ENCODE data around the gene SLIT1. TPM values are rescaled to one million over a fixed set of nuclear protein-coding genes. Genes with fewer than 3 reads are reported as not detected.

The SLIT1 gene
- total RNA-seq, 5 donors from 2014 or later (not counting 1 experiment from before 2014, with no cell fraction given): 0.29 to 0.56 (median 0.49) TPM

DNA sequence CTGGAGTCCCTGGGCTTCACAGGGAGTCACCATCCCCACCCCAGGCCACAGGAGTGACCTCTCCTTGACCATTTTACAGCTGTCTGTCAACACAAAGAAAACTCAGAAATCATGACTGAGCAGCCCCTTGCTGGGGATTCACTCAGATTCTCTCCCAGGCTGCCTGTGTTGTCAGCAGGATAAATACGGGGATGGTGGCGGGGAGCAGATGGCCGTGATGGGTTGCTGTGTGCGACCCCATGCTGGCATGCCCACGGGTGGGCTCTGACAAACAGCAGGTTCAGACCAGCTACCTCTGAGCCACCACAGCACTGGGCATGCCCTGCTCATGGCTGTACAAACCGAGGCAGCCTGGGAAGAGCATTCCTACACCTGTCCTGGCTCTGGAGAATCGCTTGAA lies 136.1 kb downstream of the SLIT1 start:
- H3K4me1 ChIP-seq (ENCODE audit: control insufficient read depth in 1 of 2, extremely low read depth in 1 of 2, insufficient read depth in 2 of 2, low read length in 2 of 2): no peaks in the 10 kb centered on the region
- no peak overlapping the region for H3K4me3 Mint-ChIP-seq
- H3K4me3 ChIP-seq (ENCODE audit: control insufficient read depth in 1 of 2, extremely low read depth in 1 of 2, low read length in 1 of 2): no peak overlapping the region
- no peaks in the 10 kb centered on the region for H3K36me3 Mint-ChIP-seq
- peaks cover 5 to 11% of the 10 kb centered on the region in 2 donors for H3K27me3 Mint-ChIP-seq
- peaks cover 0 to under 1% (median 0%) of the 10 kb centered on the region in 3 donors for H3K9me3 Mint-ChIP-seq
- WGBS (ENCODE audit: insufficient coverage): 86% methylated on average over 7 of the region's 7 CpGs
- no peak overlapping the region for H3K27ac ChIP-seq (ENCODE audit: low read length)
- no peaks in the 10 kb centered on the region for H3K9me3 ChIP-seq
- no peaks in the 10 kb centered on the region for H3K4me1 Mint-ChIP-seq
- ATAC-seq (replicated peaks in 1 of 4): no peak
- H3K36me3 ChIP-seq (ENCODE audit: control insufficient read depth in 2 of 2, extremely low read depth in 1 of 2, insufficient read depth in 1 of 2, low read length in 1 of 2): no peaks in the 10 kb centered on the region
- ChIA-PET POLR2A (no interaction called here), CTCF (no interaction called here)
- DNase-seq: no peak
- peaks cover 0 to 19% of the 10 kb centered on the region in 2 experiments for H3K27me3 ChIP-seq (replicated peaks in 1 of 2; ENCODE audit: control insufficient read depth in 2 of 2, extremely low read depth in 1 of 2, insufficient read depth in 2 of 2, low read length in 1 of 2)
- no peak overlapping the region for H3K27ac Mint-ChIP-seq

DNA sequence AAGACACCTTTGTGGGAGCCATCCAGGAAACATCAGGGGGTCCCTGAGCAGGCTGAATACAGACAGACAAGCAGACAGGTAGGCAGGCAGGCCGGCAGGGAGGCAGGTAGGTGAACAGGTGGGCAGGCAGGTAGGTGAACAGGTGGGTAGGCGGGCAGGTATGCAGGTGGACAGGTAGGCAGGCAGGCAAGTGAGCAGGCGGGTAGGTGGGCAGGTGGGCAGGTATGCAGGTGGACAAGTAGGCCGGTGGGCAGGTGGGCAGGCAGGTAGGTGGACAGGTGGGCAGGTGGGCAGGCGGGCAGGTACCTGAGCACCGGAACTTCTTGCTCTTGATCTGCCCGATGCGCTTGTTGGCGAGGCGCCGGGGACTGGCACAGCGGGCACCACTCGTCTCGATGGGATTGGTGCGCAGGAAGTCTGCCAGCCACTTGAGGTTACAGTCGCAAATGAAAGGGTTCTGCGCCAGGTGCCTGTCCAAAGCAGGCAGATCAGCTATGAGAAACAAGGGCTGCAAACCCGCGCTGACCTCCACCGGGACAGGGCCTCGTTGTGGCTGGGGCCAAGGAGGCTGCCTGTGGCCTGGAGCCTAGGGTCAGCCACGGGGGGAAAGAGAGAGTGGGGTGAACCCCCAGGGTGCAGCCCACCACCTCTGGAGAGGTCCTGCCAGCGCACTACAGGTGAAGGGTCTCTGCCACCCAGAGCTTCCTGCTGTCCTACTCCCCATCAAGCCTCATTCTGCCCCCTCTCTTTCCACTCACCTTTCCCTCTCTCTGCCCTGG lies 136.9 kb downstream of the SLIT1 start:
- H3K27ac ChIP-seq (ENCODE audit: low read length): no peak overlapping the region
- Mint-ChIP-seq H3K36me3 (no peaks in the 10 kb centered on the region), H3K4me3 (no peak overlapping the region), H3K4me1 (no peaks in the 10 kb centered on the region), H3K9me3 (peaks cover 0 to 2% (median 0%) of the 10 kb centered on the region in 3 donors), H3K27me3 (peaks cover 5 to 11% of the 10 kb centered on the region in 2 donors), H3K27ac (no peak overlapping the region)
- H3K36me3 ChIP-seq (ENCODE audit: control insufficient read depth in 2 of 2, extremely low read depth in 1 of 2, insufficient read depth in 1 of 2, low read length in 1 of 2): no peaks in the 10 kb centered on the region
- ChIA-PET POLR2A (no interaction called here), CTCF (no interaction called here)
- H3K4me1 ChIP-seq (ENCODE audit: control insufficient read depth in 1 of 2, extremely low read depth in 1 of 2, insufficient read depth in 2 of 2, low read length in 2 of 2): no peaks in the 10 kb centered on the region
- DNase-seq: no peak
- 93% methylated on average over 21 of the region's 23 CpGs for WGBS (ENCODE audit: insufficient coverage)
- no peaks in the 10 kb centered on the region for H3K9me3 ChIP-seq
- peaks cover 0 to 16% of the 10 kb centered on the region in 2 experiments for H3K27me3 ChIP-seq (replicated peaks in 1 of 2; ENCODE audit: control insufficient read depth in 2 of 2, extremely low read depth in 1 of 2, insufficient read depth in 2 of 2, low read length in 1 of 2)
- ATAC-seq (replicated peaks in 1 of 4): no peak
- H3K4me3 ChIP-seq (ENCODE audit: control insufficient read depth in 1 of 2, extremely low read depth in 1 of 2, low read length in 1 of 2): no peak overlapping the region

DNA sequence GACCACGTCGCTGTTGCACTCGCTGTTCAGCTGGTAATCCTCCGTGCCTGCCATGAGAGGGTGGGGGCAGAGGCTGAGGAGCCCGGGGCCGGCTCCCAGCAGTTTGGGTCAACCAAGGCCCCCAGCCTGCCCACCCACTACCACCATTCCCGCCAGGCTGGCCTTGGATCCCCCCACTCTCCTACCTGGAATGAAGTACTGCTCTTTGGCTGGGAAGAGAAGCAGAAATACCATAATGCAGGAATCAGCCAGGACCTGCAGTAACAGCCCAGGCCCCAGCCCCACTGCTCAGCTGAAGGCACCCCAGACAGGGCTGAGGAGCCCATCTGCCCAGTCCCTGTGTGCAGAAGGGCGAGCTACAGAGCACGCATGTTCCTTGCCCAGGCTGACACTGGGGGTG lies 138.0 kb downstream of the SLIT1 start:
- H3K4me1 ChIP-seq (ENCODE audit: control insufficient read depth in 1 of 2, extremely low read depth in 1 of 2, insufficient read depth in 2 of 2, low read length in 2 of 2): no peaks in the 10 kb centered on the region
- no peak for DNase-seq
- ChIA-PET CTCF (interaction anchor here in 1 of 2 donors (1.1 kb wide), 1 partner anchor 10 kb away, joined by 3 read pairs; no protein-coding TSS in a partner anchor), POLR2A (no interaction called here)
- H3K27me3 ChIP-seq (replicated peaks in 1 of 2; ENCODE audit: control insufficient read depth in 2 of 2, extremely low read depth in 1 of 2, insufficient read depth in 2 of 2, low read length in 1 of 2): peaks cover 0 to 19% of the 10 kb centered on the region in 2 experiments
- no peaks in the 10 kb centered on the region for H3K9me3 ChIP-seq
- Mint-ChIP-seq H3K4me3 (no peak overlapping the region), H3K4me1 (no peaks in the 10 kb centered on the region), H3K9me3 (peaks cover 0 to 2% (median 0%) of the 10 kb centered on the region in 3 donors), H3K36me3 (no peaks in the 10 kb centered on the region), H3K27me3 (peaks cover 5 to 14% of the 10 kb centered on the region in 2 donors), H3K27ac (no peak overlapping the region)
- 82% methylated on average over 3 of the region's 9 CpGs for WGBS (ENCODE audit: insufficient coverage)
- H3K36me3 ChIP-seq (ENCODE audit: control insufficient read depth in 2 of 2, extremely low read depth in 1 of 2, insufficient read depth in 1 of 2, low read length in 1 of 2): no peaks in the 10 kb centered on the region
- H3K4me3 ChIP-seq (ENCODE audit: control insufficient read depth in 1 of 2, extremely low read depth in 1 of 2, low read length in 1 of 2): no peak overlapping the region
- H3K27ac ChIP-seq (ENCODE audit: low read length): no peak overlapping the region
- ATAC-seq (replicated peaks in 1 of 4): no peak

DNA sequence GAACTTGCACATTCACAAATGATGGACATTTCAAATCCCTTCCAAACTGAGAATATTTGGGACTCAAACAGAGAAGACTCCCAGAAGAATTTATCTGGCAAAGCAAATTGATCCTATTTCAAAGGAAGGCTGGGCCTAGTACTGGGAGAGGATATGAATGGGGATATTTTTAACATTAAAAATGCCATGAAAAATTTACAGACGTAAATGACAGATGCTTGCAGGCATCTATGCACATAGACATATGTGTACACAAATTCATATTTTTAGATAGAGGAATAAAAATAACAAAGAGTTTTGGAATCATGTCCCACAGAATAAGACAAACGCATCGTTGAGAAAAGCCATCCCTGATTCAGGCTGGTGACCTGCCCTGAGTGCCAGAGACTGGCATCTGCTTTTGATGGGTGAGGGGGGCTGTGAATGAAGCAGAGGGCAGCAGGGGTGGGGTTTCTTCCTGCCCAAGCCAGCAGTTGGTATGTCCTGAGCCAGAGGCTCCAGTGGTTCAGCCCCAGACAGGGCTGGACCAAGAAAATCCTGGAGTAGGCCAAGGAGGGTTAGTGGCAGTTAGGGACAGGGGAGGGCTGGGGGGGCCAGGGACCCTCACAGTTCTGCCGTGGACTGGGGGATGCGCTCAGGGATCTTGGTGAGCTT lies 138.5 kb downstream of the SLIT1 start:
- no peak overlapping the region for H3K4me3 Mint-ChIP-seq
- POLR2A ChIA-PET: no interaction called here
- no peaks in the 10 kb centered on the region for H3K4me1 Mint-ChIP-seq
- no peak for DNase-seq
- no peak for ATAC-seq (replicated peaks in 1 of 4)
- peaks cover 5 to 14% of the 10 kb centered on the region in 2 donors for H3K27me3 Mint-ChIP-seq
- no peak overlapping the region for H3K27ac Mint-ChIP-seq
- Histone ChIP-seq H3K4me3 (ENCODE audit: control insufficient read depth in 1 of 2, extremely low read depth in 1 of 2, low read length in 1 of 2) (no peak overlapping the region), H3K9me3 (no peaks in the 10 kb centered on the region), H3K4me1 (ENCODE audit: control insufficient read depth in 1 of 2, extremely low read depth in 1 of 2, insufficient read depth in 2 of 2, low read length in 2 of 2) (no peaks in the 10 kb centered on the region), H3K36me3 (ENCODE audit: control insufficient read depth in 2 of 2, extremely low read depth in 1 of 2, insufficient read depth in 1 of 2, low read length in 1 of 2) (no peaks in the 10 kb centered on the region), H3K27ac (ENCODE audit: low read length) (no peak overlapping the region), H3K27me3 (replicated peaks in 1 of 2; ENCODE audit: control insufficient read depth in 2 of 2, extremely low read depth in 1 of 2, insufficient read depth in 2 of 2, low read length in 1 of 2) (peaks cover 0 to 19% of the 10 kb centered on the region in 2 experiments)
- H3K9me3 Mint-ChIP-seq: peaks cover 0 to 2% (median 0%) of the 10 kb centered on the region in 3 donors
- 87% methylated on average over 4 of the region's 5 CpGs for WGBS (ENCODE audit: insufficient coverage)
- H3K36me3 Mint-ChIP-seq: no peaks in the 10 kb centered on the region
- CTCF ChIA-PET: interaction anchor here in 1 of 2 donors (1.1 kb wide), 1 partner anchor 9 kb away, joined by 3 read pairs; no protein-coding TSS in a partner anchor

DNA sequence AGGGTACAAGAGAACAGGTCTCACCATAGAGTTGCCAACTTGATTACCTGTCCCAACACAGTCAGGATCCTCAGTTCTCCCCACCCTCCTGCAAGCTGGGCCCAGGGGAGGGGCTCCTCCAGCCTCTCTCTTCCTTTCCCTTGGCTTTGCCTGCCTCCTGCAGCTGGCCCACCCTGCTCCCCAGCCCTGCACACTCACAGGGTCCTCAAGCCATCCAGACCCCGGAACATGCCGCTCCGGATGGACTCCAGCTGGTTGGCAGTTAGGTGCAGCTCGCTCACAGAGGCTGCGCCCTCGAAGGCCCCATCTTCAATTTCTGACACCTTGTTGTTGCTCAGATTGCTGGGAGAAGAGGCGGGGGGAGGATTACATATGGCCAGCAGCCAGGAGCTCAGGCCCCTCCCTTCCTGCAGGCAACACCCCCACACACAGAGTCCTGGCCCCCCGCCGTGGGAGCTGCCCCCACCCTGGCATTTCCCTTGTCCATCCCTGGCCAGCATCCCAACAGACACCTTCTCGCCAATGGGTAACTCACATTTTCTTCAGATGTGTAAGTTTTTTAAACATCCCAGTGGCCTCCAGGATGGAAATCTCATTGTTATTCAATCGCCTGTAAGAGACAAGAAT lies 139.2 kb downstream of the SLIT1 start:
- Mint-ChIP-seq H3K27me3 (peaks cover 5 to 14% of the 10 kb centered on the region in 2 donors), H3K4me3 (no peak overlapping the region), H3K9me3 (peaks cover 0 to 2% (median 0%) of the 10 kb centered on the region in 3 donors), H3K27ac (no peak overlapping the region), H3K4me1 (no peaks in the 10 kb centered on the region), H3K36me3 (no peaks in the 10 kb centered on the region)
- Histone ChIP-seq H3K36me3 (ENCODE audit: control insufficient read depth in 2 of 2, extremely low read depth in 1 of 2, insufficient read depth in 1 of 2, low read length in 1 of 2) (no peaks in the 10 kb centered on the region), H3K27me3 (replicated peaks in 1 of 2; ENCODE audit: control insufficient read depth in 2 of 2, extremely low read depth in 1 of 2, insufficient read depth in 2 of 2, low read length in 1 of 2) (peaks cover 0 to 19% of the 10 kb centered on the region in 2 experiments), H3K9me3 (no peaks in the 10 kb centered on the region), H3K4me3 (ENCODE audit: control insufficient read depth in 1 of 2, extremely low read depth in 1 of 2, low read length in 1 of 2) (no peak overlapping the region), H3K27ac (ENCODE audit: low read length) (no peak overlapping the region), H3K4me1 (ENCODE audit: control insufficient read depth in 1 of 2, extremely low read depth in 1 of 2, insufficient read depth in 2 of 2, low read length in 2 of 2) (no peaks in the 10 kb centered on the region)
- WGBS (ENCODE audit: insufficient coverage): 85% methylated on average over 7 of the region's 11 CpGs
- CTCF ChIA-PET: interaction anchor here in 1 of 2 donors (1.1 kb wide), 1 partner anchor 9 kb away, joined by 3 read pairs; no protein-coding TSS in a partner anchor
- no peak for DNase-seq
- no peak for ATAC-seq (replicated peaks in 1 of 4)
- POLR2A ChIA-PET: no interaction called here

DNA sequence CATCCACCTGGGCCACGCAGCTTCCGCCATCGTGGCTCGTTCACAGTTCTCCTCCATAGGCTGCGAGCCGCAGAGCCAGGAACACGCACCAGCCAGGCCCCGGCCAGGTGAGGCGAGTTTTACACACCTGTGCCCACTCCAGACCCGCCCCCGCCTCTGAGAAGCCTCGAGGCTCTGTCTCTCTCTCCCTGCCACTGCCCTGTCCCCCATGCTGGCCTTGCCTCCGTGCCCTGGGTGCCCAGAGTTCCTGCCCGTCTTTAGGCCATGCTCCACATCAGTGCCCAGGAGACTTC lies 142.2 kb downstream of the SLIT1 start:
- no peak for DNase-seq
- H3K36me3 ChIP-seq (ENCODE audit: control insufficient read depth in 2 of 2, extremely low read depth in 1 of 2, insufficient read depth in 1 of 2, low read length in 1 of 2): no peaks in the 10 kb centered on the region
- CTCF ChIA-PET: no interaction called here
- H3K4me1 ChIP-seq (ENCODE audit: control insufficient read depth in 1 of 2, extremely low read depth in 1 of 2, insufficient read depth in 2 of 2, low read length in 2 of 2): no peaks in the 10 kb centered on the region
- H3K27ac ChIP-seq (ENCODE audit: low read length): no peak overlapping the region
- H3K27ac Mint-ChIP-seq: no peak overlapping the region
- H3K9me3 ChIP-seq: no peaks in the 10 kb centered on the region
- 81% methylated on average over 14 of the region's 14 CpGs for WGBS (ENCODE audit: insufficient coverage)
- POLR2A ChIA-PET: no interaction called here
- peaks cover 0 to under 1% (median 0%) of the 10 kb centered on the region in 3 donors for H3K4me1 Mint-ChIP-seq
- H3K27me3 ChIP-seq (replicated peaks in 1 of 2; ENCODE audit: control insufficient read depth in 2 of 2, extremely low read depth in 1 of 2, insufficient read depth in 2 of 2, low read length in 1 of 2): peaks cover 0 to 6% of the 10 kb centered on the region in 2 experiments
- H3K4me3 ChIP-seq (ENCODE audit: control insufficient read depth in 1 of 2, extremely low read depth in 1 of 2, low read length in 1 of 2): no peak overlapping the region
- H3K9me3 Mint-ChIP-seq: peaks cover 0 to 2% (median 0%) of the 10 kb centered on the region in 3 donors
- H3K4me3 Mint-ChIP-seq: no peak overlapping the region
- no peak for ATAC-seq (replicated peaks in 1 of 4)
- peaks cover 0 to 6% of the 10 kb centered on the region in 2 donors for H3K27me3 Mint-ChIP-seq
- H3K36me3 Mint-ChIP-seq: no peaks in the 10 kb centered on the region

Data from T-cell (primary cell).